Trophoblast cell (in vitro differentiated cells and primary cell): ENCODE measurements around the gene PRKD1.

ENCODE experiments used
- DNase-seq, 2 donors: peaks; one replicate each; pipeline ENCODE4 v3.0.0-alpha.2; 2016
- H2AFZ ChIP-seq: 2 replicates; pipeline ENCODE4 v1.6.1; 2013; ENCODE audit warnings: low read length, moderate library complexity, mild to moderate bottlenecking; ENCODE audit not compliant: insufficient read depth, poor library complexity
- H2AK5ac ChIP-seq: 2 replicates; pipeline ENCODE4 v1.6.1; 2013; ENCODE audit warnings: mild to moderate bottlenecking, low read length
- H2BK120ac ChIP-seq: 2 replicates; pipeline ENCODE4 v1.6.1; 2013; ENCODE audit warnings: low read length, mild to moderate bottlenecking, moderate library complexity; ENCODE audit not compliant: insufficient read depth, poor library complexity
- H2BK12ac ChIP-seq: 2 replicates; pipeline ENCODE4 v1.6.1; 2013; ENCODE audit warnings: mild to moderate bottlenecking, low read length, moderate library complexity
- H2BK5ac ChIP-seq: 2 replicates; pipeline ENCODE4 v1.6.1; 2013; ENCODE audit warnings: low read length, low read depth, moderate library complexity, mild to moderate bottlenecking; ENCODE audit not compliant: poor library complexity
- H3K14ac ChIP-seq: 2 replicates; pipeline ENCODE4 v1.6.1; 2013; ENCODE audit warnings: mild to moderate bottlenecking, low read length
- H3K18ac ChIP-seq: 2 replicates; pipeline ENCODE4 v1.6.1; 2013; ENCODE audit warnings: mild to moderate bottlenecking, low read length
- H3K23ac ChIP-seq: 2 replicates; pipeline ENCODE4 v1.6.1; 2013; ENCODE audit warnings: low read length
- H3K27ac ChIP-seq: 2 replicates; pipeline ENCODE4 v1.5.1; 2013; ENCODE audit warnings: low read depth, mild to moderate bottlenecking, inconsistent platforms, low read length, moderate library complexity
- H3K27me3 ChIP-seq: 2 replicates; pipeline ENCODE4 v1.6.1; 2013; ENCODE audit warnings: inconsistent platforms, mild to moderate bottlenecking, low read length, moderate library complexity; ENCODE audit not compliant: insufficient read depth
- H3K36me3 ChIP-seq, 2 experiments: 1 replicate in 1 of 2; 2 replicates in 1 of 2; pipeline ENCODE4 v1.6.1; 2013; ENCODE audit warnings: low read length in 2 of 2, mild to moderate bottlenecking in 2 of 2, moderate library complexity in 1 of 2; ENCODE audit not compliant: insufficient read depth in 2 of 2, control insufficient read depth in 1 of 2
- H3K4ac ChIP-seq: 2 replicates; pipeline ENCODE4 v1.6.1; 2013; ENCODE audit warnings: low read depth, mild to moderate bottlenecking, low read length, moderate library complexity
- H3K4me1 ChIP-seq, 2 experiments: 1 replicate in 1 of 2; 2 replicates in 1 of 2; pipeline ENCODE4 v1.6.1; 2013; ENCODE audit warnings: low read length in 2 of 2, mild to moderate bottlenecking in 2 of 2, moderate library complexity in 1 of 2; ENCODE audit not compliant: insufficient read depth in 2 of 2, control insufficient read depth in 1 of 2
- H3K4me2 ChIP-seq: 2 replicates; pipeline ENCODE4 v1.6.1; 2013; ENCODE audit warnings: inconsistent platforms, mild to moderate bottlenecking, low read length, moderate library complexity
- H3K4me3 ChIP-seq: 2 replicates; pipeline ENCODE4 v1.5.1; 2013; ENCODE audit warnings: mild to moderate bottlenecking, low read depth, low read length, inconsistent platforms
- H3K79me1 ChIP-seq: one replicate; pipeline ENCODE4 v1.6.1; 2013; ENCODE audit warnings: low read length
- H3K79me2 ChIP-seq: 2 replicates; pipeline ENCODE4 v1.6.1; 2013; ENCODE audit warnings: low read length, mild to moderate bottlenecking; ENCODE audit not compliant: control insufficient read depth, insufficient read depth, poor library complexity
- H3K9ac ChIP-seq: 2 replicates; pipeline ENCODE4 v1.6.1; 2013; ENCODE audit warnings: mild to moderate bottlenecking, low read length
- H3K9me3 ChIP-seq: 2 replicates; pipeline ENCODE4 v1.6.1; 2013; ENCODE audit warnings: low read depth, mild to moderate bottlenecking, control low read depth, inconsistent platforms, low read length; ENCODE audit not compliant: insufficient read depth
- H4K12ac ChIP-seq: 2 replicates; pipeline ENCODE4 v1.6.1; 2013; ENCODE audit warnings: low read depth, mild to moderate bottlenecking, low read length, moderate library complexity
- H4K8ac ChIP-seq: 2 replicates; pipeline ENCODE4 v1.6.1; 2013; ENCODE audit warnings: low read depth, mild to moderate bottlenecking, low read length, moderate library complexity
- H4K91ac ChIP-seq: one replicate; pipeline ENCODE4 v1.6.1; 2013; ENCODE audit warnings: low read depth, mild to moderate bottlenecking, low read length, moderate library complexity
- WGBS: extraction: QIAGEN DNeasy Blood & Tissue Kit; methylation state at CpG from one replicate; pipeline ENCODE4 v1.1.7; 2013; ENCODE audit warnings: missing lambda C conversion rate; ENCODE audit not compliant: insufficient read length, insufficient coverage; ENCODE audit errors: extremely low coverage; 5-methylcytosine and 5-hydroxymethylcytosine counted together

The PRKD1 gene

DNA sequence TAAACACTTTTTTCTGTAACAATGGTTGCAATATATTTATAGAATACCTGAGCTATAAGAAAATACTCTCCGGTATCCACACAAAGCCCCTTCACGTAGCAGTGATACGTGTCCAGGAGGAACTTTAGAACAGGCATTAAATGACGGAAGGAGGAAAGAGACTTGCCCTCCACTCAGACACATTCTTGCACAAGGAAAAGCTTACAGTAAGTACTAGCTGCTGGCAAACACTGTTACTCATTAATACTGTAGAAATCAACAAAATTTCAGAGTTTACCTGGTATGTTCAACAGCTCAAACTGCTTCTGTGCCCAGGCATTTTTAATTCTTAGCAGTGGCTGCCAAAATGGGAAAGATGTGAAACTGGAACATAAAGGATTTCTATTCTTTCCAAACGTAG, 41.7 kb downstream of the PRKD1 start:
- no peak overlapping the region for H2AK5ac ChIP-seq
- no peak overlapping the region for H2BK5ac ChIP-seq
- H3K79me1 ChIP-seq = no peaks in the 10 kb centered on the region
- H3K27ac ChIP-seq = no peak overlapping the region
- no CpG with 5 or more reads among the region's 5 CpGs for WGBS
- no peak overlapping the region for H4K91ac ChIP-seq
- no peak overlapping the region for H2AFZ ChIP-seq
- H2BK12ac ChIP-seq = no peak overlapping the region
- H3K4me2 ChIP-seq = no peak overlapping the region
- H3K18ac ChIP-seq = no peak overlapping the region
- no peak overlapping the region for H3K4ac ChIP-seq
- H3K14ac ChIP-seq = no peak overlapping the region
- no peaks in the 10 kb centered on the region for H3K4me1 ChIP-seq
- no peaks in the 10 kb centered on the region for H3K79me2 ChIP-seq
- no peak for DNase-seq
- no peak overlapping the region for H3K4me3 ChIP-seq
- no peak overlapping the region for H3K9ac ChIP-seq
- H4K12ac ChIP-seq = no peak overlapping the region
- no peak overlapping the region for H3K23ac ChIP-seq
- no peaks in the 10 kb centered on the region for H3K9me3 ChIP-seq
- H3K27me3 ChIP-seq = no peaks in the 10 kb centered on the region
- H3K36me3 ChIP-seq = no peaks in the 10 kb centered on the region
- no peak overlapping the region for H4K8ac ChIP-seq
- H2BK120ac ChIP-seq = no peak overlapping the region

DNA sequence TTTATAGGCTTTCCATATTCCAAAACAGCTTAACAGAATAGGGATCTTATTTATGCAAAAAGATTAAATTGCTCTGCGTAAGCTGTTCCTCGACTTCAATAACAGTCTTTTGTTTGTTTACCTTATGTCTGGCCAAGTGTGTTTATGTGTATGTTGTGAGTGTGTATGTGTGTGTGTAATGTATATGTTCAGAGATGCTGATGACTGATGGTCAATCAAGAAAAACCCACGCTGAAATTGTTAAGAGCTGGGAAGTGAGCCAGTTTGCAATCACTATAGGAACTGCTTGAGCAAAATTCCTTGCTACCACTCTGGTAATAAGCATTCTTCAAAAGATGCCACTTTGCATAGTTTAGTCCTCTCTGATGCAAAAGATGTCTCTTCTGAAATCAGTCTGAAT, 59.6 kb downstream of the PRKD1 start:
- Histone ChIP-seq H4K8ac (no peak overlapping the region), H3K4me2 (no peak overlapping the region), H3K4ac (no peak overlapping the region), H2BK120ac (no peak overlapping the region), H3K27me3 (no peaks in the 10 kb centered on the region), H2AFZ (no peak overlapping the region), H3K79me1 (no peaks in the 10 kb centered on the region), H3K18ac (no peak overlapping the region), H3K4me3 (no peak overlapping the region), H3K4me1 (no peaks in the 10 kb centered on the region), H4K91ac (no peak overlapping the region), H2AK5ac (no peak overlapping the region), H3K14ac (no peak overlapping the region), H3K36me3 (no peaks in the 10 kb centered on the region), H3K23ac (no peak overlapping the region), H2BK5ac (no peak overlapping the region), H3K27ac (no peak overlapping the region), H3K79me2 (no peaks in the 10 kb centered on the region), H2BK12ac (no peak overlapping the region), H3K9ac (no peak overlapping the region), H3K9me3 (no peaks in the 10 kb centered on the region), H4K12ac (no peak overlapping the region)
- WGBS = no CpG with 5 or more reads among the region's 3 CpGs
- no peak for DNase-seq

DNA sequence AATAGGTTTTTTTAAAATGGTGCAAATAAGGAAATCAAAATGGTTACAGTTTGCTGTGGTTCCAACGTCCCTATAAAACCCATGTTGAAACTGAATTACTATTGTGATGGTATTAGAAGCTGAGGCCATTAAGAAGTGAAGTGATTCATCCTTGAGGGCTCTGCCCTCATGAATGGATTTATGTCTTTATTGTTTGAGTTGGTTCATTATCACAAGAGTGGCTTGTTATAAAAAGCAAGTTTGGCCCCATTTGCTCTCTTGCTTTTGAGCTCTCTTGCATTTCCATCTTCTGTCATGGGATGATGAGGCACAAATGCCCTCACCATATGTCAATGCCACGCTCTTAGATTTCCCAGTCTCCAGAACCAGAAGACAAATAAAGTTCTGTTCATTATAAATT, 62.3 kb downstream of the PRKD1 start:
- no CpG with 5 or more reads among the region's 2 CpGs for WGBS
- no peak overlapping the region for H3K4ac ChIP-seq

DNA sequence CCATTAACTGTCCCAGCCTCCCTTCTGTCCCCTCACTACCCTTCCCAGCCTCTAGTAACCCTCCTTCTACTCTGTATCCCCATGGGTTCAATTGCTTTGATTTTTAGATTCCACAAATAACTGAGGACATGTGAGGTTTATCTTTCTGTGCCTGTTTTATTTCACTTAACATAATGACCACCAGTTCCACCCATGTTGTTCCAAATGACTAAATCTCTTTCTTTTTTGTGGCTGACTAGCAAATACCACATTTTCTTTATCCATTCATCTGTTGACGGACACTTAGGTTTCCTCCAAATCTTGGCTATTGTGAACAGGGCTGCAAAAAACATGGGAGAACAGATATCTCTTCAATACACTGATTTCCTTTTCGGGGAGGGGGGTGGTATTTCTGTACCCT, 65.7 kb downstream of the PRKD1 start:
- Histone ChIP-seq H3K4me1 (no peaks in the 10 kb centered on the region), H3K79me1 (no peaks in the 10 kb centered on the region), H2BK5ac (no peak overlapping the region), H2BK12ac (no peak overlapping the region), H3K27ac (no peak overlapping the region), H2AFZ (no peak overlapping the region), H4K91ac (no peak overlapping the region), H3K4me2 (no peak overlapping the region), H3K4ac (no peak overlapping the region), H2AK5ac (no peak overlapping the region), H4K12ac (no peak overlapping the region), H3K79me2 (no peaks in the 10 kb centered on the region), H3K18ac (no peak overlapping the region), H4K8ac (no peak overlapping the region), H3K27me3 (no peaks in the 10 kb centered on the region), H3K9me3 (no peaks in the 10 kb centered on the region), H3K23ac (no peak overlapping the region), H3K14ac (no peak overlapping the region), H3K9ac (no peak overlapping the region), H2BK120ac (no peak overlapping the region), H3K4me3 (no peak overlapping the region), H3K36me3 (no peaks in the 10 kb centered on the region)
- no CpG with 5 or more reads among the region's 2 CpGs for WGBS
- DNase-seq = no peak

More for the DNA sequence above, 62.3 kb downstream of the PRKD1 start:
- Histone ChIP-seq H2AFZ (no peak overlapping the region), H2BK12ac (no peak overlapping the region), H3K27me3 (no peaks in the 10 kb centered on the region), H4K12ac (no peak overlapping the region), H3K9ac (no peak overlapping the region), H2AK5ac (no peak overlapping the region), H4K91ac (no peak overlapping the region), H3K79me2 (no peaks in the 10 kb centered on the region), H3K4me3 (no peak overlapping the region), H2BK120ac (no peak overlapping the region), H3K18ac (no peak overlapping the region), H3K23ac (no peak overlapping the region), H3K36me3 (no peaks in the 10 kb centered on the region), H3K79me1 (no peaks in the 10 kb centered on the region), H2BK5ac (no peak overlapping the region), H3K9me3 (no peaks in the 10 kb centered on the region), H3K14ac (no peak overlapping the region), H3K4me1 (no peaks in the 10 kb centered on the region), H3K27ac (no peak overlapping the region), H3K4me2 (no peak overlapping the region), H4K8ac (no peak overlapping the region)
- DNase-seq = no peak
